A673 (cell line): ENCODE measurements around the gene VAV2. TPM values are rescaled to one million over a fixed set of nuclear protein-coding genes. Genes with fewer than 3 reads are reported as not detected.

Source experiments
- BruUV-seq: library from RNA; stranded (reverse); fragments of 400-500 nt; replicated peaks from 2 replicates; lab custom pipeline; 2021; lab: Mats Ljungman, UMichigan
- CTCF ChIA-PET: fragments of 300-600 bp; sonication (Branson Sonifier 250); formaldehyde crosslinking; loops from one replicate; lab custom pipeline; 2022; ENCODE audit warnings: antibody characterized with exemption; lab: Charles Lee
- POLR2A ChIA-PET: fragments of 300-600 bp; sonication (Branson Sonifier 250); formaldehyde crosslinking; loops from one replicate; lab custom pipeline; 2022; ENCODE audit warnings: antibody characterized with exemption; ENCODE audit not compliant: low non-redundant PET; lab: Charles Lee
- DNase-seq: peaks from one replicate; pipeline ENCODE4 v3.0.0-alpha.2; 2015; ENCODE audit warnings: low spot score
- H3K27ac ChIP-seq: fragments of 200-600 bp; sonication (generic); 2 replicates; pipeline ENCODE4 v1.5.1; 2016; ENCODE audit warnings: mixed run types, low read depth, mild to moderate bottlenecking, mixed read lengths, antibody characterized with exemption, low read length; ENCODE audit not compliant: poor library complexity, severe bottlenecking
- H3K27me3 ChIP-seq: fragments of 200-600 bp; sonication (generic); replicated peaks from 2 replicates; pipeline ENCODE4 v1.6.1; 2017; ENCODE audit warnings: mixed run types, low read depth, mild to moderate bottlenecking, mixed read lengths, antibody characterized with exemption, low read length; ENCODE audit not compliant: insufficient read depth, poor library complexity
- H3K36me3 ChIP-seq: fragments of 200-600 bp; sonication (generic); 2 replicates; pipeline ENCODE4 v1.6.1; 2016; ENCODE audit warnings: mixed run types, mild to moderate bottlenecking, mixed read lengths, antibody characterized with exemption, low read length; ENCODE audit not compliant: insufficient read depth, poor library complexity, severe bottlenecking
- H3K4me1 ChIP-seq: fragments of 200-600 bp; sonication (generic); 2 replicates; pipeline ENCODE4 v1.6.1; 2017; ENCODE audit warnings: mixed run types, mild to moderate bottlenecking, mixed read lengths, antibody characterized with exemption, low read length; ENCODE audit not compliant: insufficient read depth, poor library complexity, severe bottlenecking
- H3K4me3 ChIP-seq: fragments of 200-600 bp; sonication (generic); 2 replicates; pipeline ENCODE4 v1.5.1; 2016; ENCODE audit warnings: low read depth, mixed run types, mild to moderate bottlenecking, mixed read lengths, low read length; ENCODE audit not compliant: poor library complexity, severe bottlenecking
- H3K9me3 ChIP-seq: fragments of 200-600 bp; sonication (generic); 2 replicates; pipeline ENCODE4 v1.6.1; 2016; ENCODE audit warnings: mixed run types, low read depth, mild to moderate bottlenecking, mixed read lengths, antibody characterized with exemption, low read length; ENCODE audit not compliant: poor library complexity, severe bottlenecking
- EZH2 ChIP-seq: fragments of 200-600 bp; sonication (generic); IDR thresholded peaks from 2 replicates; pipeline ENCODE4 v1.6.1; 2017; ENCODE audit warnings: borderline replicate concordance, low read depth, mild to moderate bottlenecking, mixed read lengths, antibody characterized with exemption, low read length; ENCODE audit not compliant: poor library complexity, severe bottlenecking
- intact Hi-C: fragments of 100-400 bp; cut with micrococcal nuclease; formaldehyde crosslinking; loops from one replicate; pipeline ENCODE4 v1.10.0; 2022; ENCODE audit not compliant: unreplicated experiment
- total RNA-seq: library from RNA; stranded (reverse); gene quantifications from 2 replicates; pipeline ENCODE4 v1.2.3, GENCODE V29; 2021
- TF ChIP-seq, protein P1 (sequence below): fragments of 300-800, 200-600 bp; sonication (generic); conservative IDR thresholded peaks from 2 replicates; pipeline ENCODE4 v1.5.1; 2017; ENCODE audit warnings: low read depth, mild to moderate bottlenecking, antibody characterized with exemption, low read length, moderate library complexity, mixed read lengths

VAV2 gene
- total RNA-seq, 1 experiment from 2014 or later, result 16.4 TPM

DNA sequence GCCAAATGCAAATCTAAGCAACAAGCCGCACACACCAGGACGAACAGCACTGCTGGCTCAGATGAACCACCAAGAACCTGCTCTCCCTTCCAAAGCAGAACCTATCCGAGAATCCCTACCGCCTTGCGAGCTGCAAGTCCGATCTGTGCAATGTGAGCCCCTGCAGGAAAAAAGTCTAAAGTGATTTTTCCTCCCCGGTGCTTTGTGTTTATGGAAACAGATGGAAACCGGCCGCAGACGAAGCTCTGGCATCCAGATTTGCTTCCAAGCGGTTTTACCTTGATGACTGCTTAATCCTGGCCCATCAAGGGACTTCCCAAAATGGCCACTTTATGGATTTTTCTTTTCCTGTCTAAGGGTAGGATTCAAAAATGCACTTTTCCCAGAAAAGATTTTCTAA is 112.5 kb downstream of the VAV2 start:
- H3K36me3 ChIP-seq, result no peaks in the 10 kb centered on the region
- TF ChIP-seq, protein P1, sequence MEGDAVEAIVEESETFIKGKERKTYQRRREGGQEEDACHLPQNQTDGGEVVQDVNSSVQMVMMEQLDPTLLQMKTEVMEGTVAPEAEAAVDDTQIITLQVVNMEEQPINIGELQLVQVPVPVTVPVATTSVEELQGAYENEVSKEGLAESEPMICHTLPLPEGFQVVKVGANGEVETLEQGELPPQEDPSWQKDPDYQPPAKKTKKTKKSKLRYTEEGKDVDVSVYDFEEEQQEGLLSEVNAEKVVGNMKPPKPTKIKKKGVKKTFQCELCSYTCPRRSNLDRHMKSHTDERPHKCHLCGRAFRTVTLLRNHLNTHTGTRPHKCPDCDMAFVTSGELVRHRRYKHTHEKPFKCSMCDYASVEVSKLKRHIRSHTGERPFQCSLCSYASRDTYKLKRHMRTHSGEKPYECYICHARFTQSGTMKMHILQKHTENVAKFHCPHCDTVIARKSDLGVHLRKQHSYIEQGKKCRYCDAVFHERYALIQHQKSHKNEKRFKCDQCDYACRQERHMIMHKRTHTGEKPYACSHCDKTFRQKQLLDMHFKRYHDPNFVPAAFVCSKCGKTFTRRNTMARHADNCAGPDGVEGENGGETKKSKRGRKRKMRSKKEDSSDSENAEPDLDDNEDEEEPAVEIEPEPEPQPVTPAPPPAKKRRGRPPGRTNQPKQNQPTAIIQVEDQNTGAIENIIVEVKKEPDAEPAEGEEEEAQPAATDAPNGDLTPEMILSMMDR, result no peak
- intact Hi-C loops, result no loop called here
- no peaks in the 10 kb centered on the region for H3K9me3 ChIP-seq
- ChIA-PET POLR2A (no interaction called here), CTCF (no interaction called here)
- no peak overlapping the region for H3K27ac ChIP-seq
- no TSS peak for BruUV-seq
- H3K4me3 ChIP-seq, result no peak overlapping the region
- no peak for DNase-seq
- no peaks in the 10 kb centered on the region for H3K4me1 ChIP-seq
- H3K27me3 ChIP-seq, result no peaks in the 10 kb centered on the region

DNA sequence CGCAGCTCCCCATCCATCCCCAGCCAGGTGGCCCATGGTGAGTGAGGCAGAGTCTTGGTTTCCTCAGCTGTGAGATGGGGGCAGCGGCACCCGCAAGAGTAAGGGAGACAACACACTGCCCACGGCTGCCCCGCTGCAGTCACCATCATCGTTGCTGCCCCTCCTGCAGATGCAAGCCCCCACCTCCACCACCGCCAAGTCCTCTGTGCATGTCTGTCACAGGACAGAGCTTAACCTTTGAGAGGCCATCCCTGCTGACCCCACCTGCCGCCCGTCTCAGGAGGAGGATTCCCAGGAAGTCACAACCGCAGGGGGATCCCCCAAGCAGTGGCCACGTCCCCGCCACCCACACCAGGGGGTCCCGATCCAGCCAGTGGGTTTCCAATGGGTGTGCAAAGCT is 113.7 kb downstream of the VAV2 start:
- Histone ChIP-seq H3K27ac (no peak overlapping the region), H3K4me3 (no peak overlapping the region), H3K27me3 (no peaks in the 10 kb centered on the region), H3K4me1 (peaks cover 6% of the 10 kb centered on the region), H3K36me3 (no peaks in the 10 kb centered on the region), H3K9me3 (no peaks in the 10 kb centered on the region)
- BruUV-seq, result no TSS peak
- CTCF ChIA-PET, result no interaction called here
- intact Hi-C loops, result no loop called here
- TF ChIP-seq EZH2, result no peak
- TF ChIP-seq, protein P1, result no peak
- POLR2A ChIA-PET, result no interaction called here
- no peak for DNase-seq

DNA sequence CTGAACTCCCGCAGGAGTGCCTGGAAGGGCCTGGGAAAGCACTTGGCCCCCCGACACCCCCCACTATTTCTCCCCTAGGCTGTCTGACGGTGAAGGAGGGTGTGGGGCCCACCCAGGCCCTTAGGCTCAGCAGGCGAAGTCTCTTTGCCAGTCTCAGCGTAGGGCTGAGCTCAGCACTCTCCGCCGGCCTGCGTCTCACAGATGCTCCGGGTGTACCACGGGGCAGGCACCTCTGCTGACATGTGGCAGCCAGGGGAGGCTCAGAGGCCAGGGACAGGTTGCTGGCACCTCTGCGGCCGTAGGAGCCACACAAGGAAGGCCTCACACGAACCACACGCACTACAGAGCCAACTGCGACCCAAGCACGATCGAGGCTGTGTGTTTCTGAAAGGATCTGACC is 114.2 kb downstream of the VAV2 start:
- H3K4me1 ChIP-seq, result peaks cover 8% of the 10 kb centered on the region
- no peak overlapping the region for H3K4me3 ChIP-seq
- intact Hi-C loops, result no loop called here
- POLR2A ChIA-PET, result no interaction called here
- no peaks in the 10 kb centered on the region for H3K36me3 ChIP-seq
- DNase-seq, result no peak
- TF ChIP-seq EZH2, result no peak
- TF ChIP-seq, protein P1, result no peak
- H3K9me3 ChIP-seq, result no peaks in the 10 kb centered on the region
- no peak overlapping the region for H3K27ac ChIP-seq
- CTCF ChIA-PET, result no interaction called here
- H3K27me3 ChIP-seq, result no peaks in the 10 kb centered on the region
- no TSS peak for BruUV-seq
